K562 (cell line): ENCODE data around the gene PHTF2. TPM values are rescaled to one million over a fixed set of nuclear protein-coding genes. Genes with fewer than 3 reads are reported as not detected.

Experiments used
- CREB1 ChIP-seq, 2 experiments: sonication (generic) in 1 of 2; formaldehyde crosslinking in 1 of 2; IDR thresholded peaks; 2 replicates each; pipeline versions ENCODE4 v1.6.1 to v1.8.0; 2012 to 2022; ENCODE audit warnings: inconsistent platforms in 1 of 2, mild to moderate bottlenecking in 1 of 2, missing genetic modification reagents in 1 of 2, moderate library complexity in 1 of 2
- CREB3 ChIP-seq: fragments of 450-650 bp; conservative IDR thresholded peaks from 2 replicates; pipeline ENCODE4 v1.6.1; 2016; ENCODE audit warnings: missing genetic modification characterization, low read depth, mild to moderate bottlenecking, missing compliant biosample characterization, moderate library complexity
- FOXP4 ChIP-seq: sonication (generic); formaldehyde crosslinking; IDR thresholded peaks from 2 replicates; pipeline ENCODE4 v1.8.0; 2022; ENCODE audit warnings: mild to moderate bottlenecking, missing genetic modification reagents, borderline replicate concordance
- GATA2 ChIP-seq: sonication (generic); formaldehyde crosslinking; IDR thresholded peaks from 2 replicates; pipeline ENCODE4 v1.4.0; 2020; ENCODE audit warnings: mild to moderate bottlenecking, missing genetic modification reagents
- MAFG ChIP-seq: fragments of 450-650 bp; conservative IDR thresholded peaks from 2 replicates; pipeline ENCODE4 v1.6.1; 2016; ENCODE audit warnings: missing genetic modification characterization, missing compliant biosample characterization
- MITF ChIP-seq: IDR thresholded peaks from 2 replicates; pipeline ENCODE4 v1.6.1; 2014; ENCODE audit warnings: antibody characterized with exemption
- NCOA2 ChIP-seq, 2 experiments: fragments of 450-650 bp; IDR thresholded peaks; 2 replicates each; pipeline ENCODE4 v1.6.1; 2018; ENCODE audit warnings: mild to moderate bottlenecking in 2 of 2, moderate library complexity in 1 of 2; ENCODE audit not compliant: partially characterized antibody in 2 of 2
- PHF8 ChIP-seq: fragments of 200-600 bp; sonication (generic); IDR thresholded peaks from 2 replicates; pipeline ENCODE4 v1.6.1; 2012; ENCODE audit warnings: mixed run types, mild to moderate bottlenecking, inconsistent platforms, low read length, moderate library complexity, borderline replicate concordance
- RREB1 ChIP-seq: fragments of 250-450 bp; sonication (Bioruptor Pico); IDR thresholded peaks from 2 replicates; pipeline ENCODE4 v1.4.0; 2020
- SIN3A ChIP-seq, 2 experiments: fragments of 150-350 bp in 1 of 2; IDR thresholded peaks; 2 replicates each; pipeline ENCODE4 v1.6.1; 2011 to 2016; ENCODE audit warnings: borderline replicate concordance in 2 of 2, low read depth in 2 of 2, low read length in 2 of 2, mild to moderate bottlenecking in 2 of 2, moderate library complexity in 2 of 2; ENCODE audit not compliant: control insufficient read depth in 1 of 2
- SRSF7 ChIP-seq: fragments of 200-400 bp; formaldehyde crosslinking; optimal IDR thresholded peaks from 2 replicates; pipeline ENCODE3; 2017; ENCODE audit warnings: mild to moderate bottlenecking, low read depth, low read length
- TBP ChIP-seq: optimal IDR thresholded peaks from 2 replicates; pipeline ENCODE3; 2011; ENCODE audit warnings: low read depth, low read length, improper control_type of control experiment
- ZNF174 ChIP-seq: fragments of 250-450 bp; sonication (Bioruptor Pico); IDR thresholded peaks from 2 replicates; pipeline ENCODE4 v1.4.0; 2020; ENCODE audit warnings: mild to moderate bottlenecking
- ZNF561 ChIP-seq: fragments of 450-650 bp; formaldehyde crosslinking; conservative IDR thresholded peaks from 2 replicates; pipeline ENCODE4 v1.4.0; 2020; ENCODE audit warnings: mild to moderate bottlenecking, moderate library complexity
- ZSCAN29 ChIP-seq: fragments of 450-650 bp; IDR thresholded peaks from 2 replicates; pipeline ENCODE4 v1.6.1; 2017
- polyA plus RNA-seq, 8 experiments: library from polyadenylated mRNA; depleted of rRNA in 4 of 8; stranded (reverse) in 5 of 8; unstranded in 3 of 8; fragments of >200 nt; fragmentation: Nextera tagmentation in 2 of 8; fragmentation: Illumina TruSeq in 1 of 8; extraction: Ambion mirVana in 2 of 8; extraction: Trizol in 1 of 8; gene quantifications; 2 replicates each; pipeline versions ENCODE4 v1.2.1 to v1.2.3, GENCODE V29; 2011 to 2014; ENCODE audit warnings: inconsistent platforms in 1 of 8, missing spikeins in 1 of 8
- total RNA-seq, 7 experiments: library from RNA; depleted of rRNA in 6 of 7; stranded (reverse); fragments of >200 nt in 6 of 7; fragmentation: Illumina TruSeq in 2 of 7; extraction: Trizol in 2 of 7; gene quantifications; 2 replicates each; pipeline versions ENCODE4 v1.2.1 to v1.2.3, GENCODE V29; 2011 to 2021; ENCODE audit warnings: low replicate concordance in 1 of 7

Gene PHTF2
- total and polyA plus RNA-seq, 9 of the 15 experiments (the other 6 are each of a cell fraction or from before 2014, with no cell fraction given): 17.9 to 43.6 (median 25.4) TPM

GRCh38 chr7:77799078-77799964 lies 748 bp downstream of the PHTF2 start (continued):
- TF ChIP-seq CREB3 (tag): no peak
- no peak for TF ChIP-seq MAFG (tag)
- 0 out of 2 replicates have a peak, but pooled peaks have one; percentile 12 for TF ChIP-seq GATA2 (CRISPR knock-in tag)
- no peak for TF ChIP-seq NCOA2 (IDR thresholded peaks at IDR 0.05; ENCODE audit: partially characterized antibody in 2 of 2)
- no peak for TF ChIP-seq SRSF7
- TF ChIP-seq RREB1 (CRISPR knock-in tag): no peak
- 0 out of 2 replicates have a peak, but pooled peaks have one; percentile 13 for TF ChIP-seq MITF
- TF ChIP-seq PHF8: peak; percentile 34
- peak; percentile 67 to 82; a peak in 3 of 4 replicates for TF ChIP-seq SIN3A (IDR thresholded peaks at IDR 0.05; ENCODE audit: borderline replicate concordance in 2 of 2, control insufficient read depth in 1 of 2, low read depth in 2 of 2, low read length in 2 of 2)
- peak; percentile 33 for TF ChIP-seq TBP
- TF ChIP-seq ZSCAN29: no peak
- TF ChIP-seq CREB1 (IDR thresholded peaks at IDR 0.05): no peak; the same call in 1 of the 2 replicates
- TF ChIP-seq CREB1 (CRISPR knock-in tag; IDR thresholded peaks at IDR 0.05): peak; percentile 20; the same call in 1 of the 2 replicates
- no peak for TF ChIP-seq ZNF561 (CRISPR knock-in tag)
- TF ChIP-seq ZNF174 (CRISPR knock-in tag): no peak
- 0 out of 2 replicates have a peak, but pooled peaks have one; percentile 77 for TF ChIP-seq FOXP4 (CRISPR knock-in tag)
